GM12878 (cell line): Measurements from ENCODE around the gene ZNF804B. TPM values are rescaled to one million over a fixed set of nuclear protein-coding genes. Genes with fewer than 3 reads are reported as not detected.

ENCODE experiments used
- ATAC-seq: fragments of 200-7000 bp; cut with Tn5 transposase; 3 replicates; pipeline ENCODE4 v1.9.1; 2020; ENCODE audit warnings: mild to moderate bottlenecking, moderate library complexity
- BruUV-seq: library from RNA; stranded (reverse); fragments of 400-500 nt; replicated peaks from 2 replicates; lab custom pipeline; 2021; lab: Mats Ljungman, UMichigan
- CTCF ChIA-PET: fragments of 300-600 bp; sonication (Branson Sonifier 250); formaldehyde crosslinking; extraction: SDS; loops from one replicate; lab custom pipeline; 2021; ENCODE audit warnings: inconsistent platforms; lab: Yijun Ruan, JAX
- POLR2A ChIA-PET: fragments of 350-600 bp; formaldehyde crosslinking; extraction: SDS; loops from one replicate; lab custom pipeline; 2021; ENCODE audit warnings: inconsistent platforms; lab: Charles Lee
- RAD21 ChIA-PET: fragments of 300-600 bp; sonication (Branson Sonifier 250); formaldehyde crosslinking; loops from one replicate; lab custom pipeline; 2023; ENCODE audit warnings: antibody characterized with exemption; ENCODE audit not compliant: unreplicated experiment; lab: Charles Lee
- SMC1A ChIA-PET: fragments of 300-600 bp; sonication (Branson Sonifier 250); formaldehyde crosslinking; loops from one replicate; lab custom pipeline; 2023; ENCODE audit not compliant: unreplicated experiment, uncharacterized antibody; lab: Charles Lee
- DNase-seq: peaks from one replicate; pipeline ENCODE4 v3.0.0-alpha.2; 2011; ENCODE audit warnings: low read depth, low spot score
- FAIRE-seq: peaks from 3 replicates; lab custom pipeline; 2011; peaks lifted over from hg19 to GRCh38; lab: Jason Lieb, UNC
- H2AFZ ChIP-seq: 2 replicates; pipeline ENCODE4 v1.6.0; 2011; ENCODE audit warnings: low read depth, low read length, control low read depth; ENCODE audit not compliant: control insufficient read depth
- H3K27ac ChIP-seq: 2 replicates; pipeline ENCODE4 v1.5.1; 2011; ENCODE audit warnings: control low read depth; ENCODE audit not compliant: control insufficient read depth, insufficient read depth
- H3K27me3 ChIP-seq, 2 experiments: replicated peaks in 1 of 2; 2 replicates each; pipeline versions ENCODE4 v1.6.0 to v1.6.1; 2011; ENCODE audit warnings: low read length in 1 of 2; ENCODE audit not compliant: control insufficient read depth in 2 of 2, insufficient read depth in 2 of 2
- H3K36me3 ChIP-seq, 2 experiments: 2 replicates each; pipeline ENCODE4 v1.5.1; 2011; ENCODE audit warnings: low read length in 1 of 2; ENCODE audit not compliant: control insufficient read depth in 2 of 2, insufficient read depth in 2 of 2
- H3K4me1 ChIP-seq: 2 replicates; pipeline ENCODE4 v1.6.1; 2011; ENCODE audit warnings: mild to moderate bottlenecking, low read length, moderate library complexity, mixed read lengths; ENCODE audit not compliant: control insufficient read depth, insufficient read depth
- H3K4me2 ChIP-seq: 2 replicates; pipeline ENCODE4 v1.6.0; 2011; ENCODE audit warnings: control low read depth; ENCODE audit not compliant: control insufficient read depth, insufficient read depth
- H3K4me3 ChIP-seq: fragments of 200-600 bp; sonication (generic); 2 replicates; pipeline ENCODE4 v1.5.1; 2016
- H3K79me2 ChIP-seq: 2 replicates; pipeline ENCODE4 v1.6.0; 2011; ENCODE audit warnings: low read length; ENCODE audit not compliant: control insufficient read depth, insufficient read depth
- H3K9ac ChIP-seq: 2 replicates; pipeline ENCODE4 v1.8.0; 2011; ENCODE audit warnings: low read length, control low read depth, mixed read lengths; ENCODE audit not compliant: control insufficient read depth, insufficient read depth
- H3K9me3 ChIP-seq: replicated peaks from 3 replicates; pipeline ENCODE4 v1.5.1; 2011; ENCODE audit warnings: mild to moderate bottlenecking, low read length; ENCODE audit not compliant: control insufficient read depth, insufficient read depth
- H4K20me1 ChIP-seq: 2 replicates; pipeline ENCODE4 v1.6.0; 2011; ENCODE audit not compliant: control insufficient read depth, insufficient read depth
- CHD2 ChIP-seq: IDR thresholded peaks from 2 replicates; pipeline ENCODE4 v1.6.1; 2011; ENCODE audit warnings: low read depth, low read length, improper control_type of control experiment, borderline replicate concordance
- FOS ChIP-seq: IDR thresholded peaks from 3 replicates; pipeline ENCODE4 v1.6.1; 2011; ENCODE audit warnings: borderline replicate concordance; ENCODE audit not compliant: insufficient read length; ENCODE audit errors: extremely low read depth
- PAX5 ChIP-seq: IDR thresholded peaks from 2 replicates; pipeline ENCODE4 v1.6.1; 2011; ENCODE audit warnings: low read depth, low read length, borderline replicate concordance
- STAT1 ChIP-seq: fragments of 450-650 bp; conservative IDR thresholded peaks from 2 replicates; pipeline ENCODE4 v1.6.1; 2014; ENCODE audit warnings: antibody characterized with exemption, mild to moderate bottlenecking
- WGBS: methylation state at CpG from one replicate; pipeline ENCODE4 v1.1.6; 2016; ENCODE audit warnings: low lambda C conversion rate; ENCODE audit not compliant: insufficient replicate concordance, insufficient coverage; ENCODE audit errors: missing lambda C conversion rate; 5-methylcytosine and 5-hydroxymethylcytosine counted together
- in situ Hi-C: fragments of 300-500 bp; cut with MboI; formaldehyde crosslinking; loops from 9 replicates; pipeline ENCODE4 v1.14.3; 2018; ENCODE audit warnings: mixed read lengths
- intact Hi-C: fragments of 100-400 bp; cut with micrococcal nuclease; formaldehyde crosslinking; loops from one replicate; pipeline ENCODE4 v1.14.2; 2022; ENCODE audit not compliant: unreplicated experiment
- polyA plus RNA-seq, 11 experiments: library from polyadenylated mRNA; depleted of rRNA in 4 of 11; unstranded in 6 of 11; stranded (reverse) in 5 of 11; fragments of >200 nt; fragmentation: Nextera tagmentation in 4 of 11; fragmentation: Illumina TruSeq in 1 of 11; extraction: Ambion mirVana in 4 of 11; extraction: Trizol in 1 of 11; gene quantifications; 1 replicate in 1 of 11; 2 replicates in 10 of 11; pipeline versions ENCODE4 v1.2.1 to v1.2.3, GENCODE V29; 2011 to 2016; ENCODE audit warnings: inconsistent platforms in 2 of 11, missing spikeins in 2 of 11, low read depth in 1 of 11
- total RNA-seq, 4 experiments: library from RNA; depleted of rRNA in 3 of 4; stranded (reverse); fragments of >200 nt in 3 of 4; fragmentation: Illumina TruSeq in 1 of 4; extraction: Trizol in 1 of 4; gene quantifications; 2 replicates each; pipeline versions ENCODE4 v1.2.1 to v1.2.3, GENCODE V29; 2013 to 2021
- TF ChIP-seq, protein P1 (sequence below): fragments of 450-650 bp; IDR thresholded peaks from 2 replicates; pipeline ENCODE4 v1.6.1; 2017; ENCODE audit warnings: low read depth, mild to moderate bottlenecking, moderate library complexity
- TF ChIP-seq, protein P2 (sequence below): fragments of 450-650 bp; IDR thresholded peaks from 2 replicates; pipeline ENCODE4 v1.6.1; 2014; ENCODE audit warnings: mild to moderate bottlenecking

Gene ZNF804B
- total and polyA plus RNA-seq, 10 of the 15 experiments (the other 5 are each of a cell fraction or from before 2014, with no cell fraction given), result not detected

DNA sequence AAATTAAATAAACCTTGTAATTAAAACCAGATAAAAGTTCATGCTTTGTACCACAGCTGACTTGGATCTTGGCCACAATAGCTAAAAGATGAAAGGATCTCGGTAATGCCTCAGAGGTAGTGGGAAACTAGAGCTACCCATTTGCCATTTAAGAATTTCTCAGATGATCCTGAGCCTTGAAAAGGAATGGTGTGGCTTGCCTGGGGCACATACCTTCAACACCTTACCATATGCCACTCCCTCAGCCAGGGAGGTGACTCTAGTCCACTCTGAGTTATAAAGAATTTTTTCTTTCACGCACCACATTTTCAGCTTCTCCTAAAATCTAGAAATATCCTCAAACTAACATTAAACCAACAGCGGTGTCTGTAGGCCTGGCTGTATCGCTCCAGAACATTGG lies 552.4 kb downstream of the ZNF804B start:
- no peak for ATAC-seq

More for the DNA sequence above, 552.4 kb downstream of the ZNF804B start:
- TF ChIP-seq STAT1 (no peak), PAX5 (no peak), FOS (no peak), CHD2 (no peak)
- TF ChIP-seq, protein P1, sequence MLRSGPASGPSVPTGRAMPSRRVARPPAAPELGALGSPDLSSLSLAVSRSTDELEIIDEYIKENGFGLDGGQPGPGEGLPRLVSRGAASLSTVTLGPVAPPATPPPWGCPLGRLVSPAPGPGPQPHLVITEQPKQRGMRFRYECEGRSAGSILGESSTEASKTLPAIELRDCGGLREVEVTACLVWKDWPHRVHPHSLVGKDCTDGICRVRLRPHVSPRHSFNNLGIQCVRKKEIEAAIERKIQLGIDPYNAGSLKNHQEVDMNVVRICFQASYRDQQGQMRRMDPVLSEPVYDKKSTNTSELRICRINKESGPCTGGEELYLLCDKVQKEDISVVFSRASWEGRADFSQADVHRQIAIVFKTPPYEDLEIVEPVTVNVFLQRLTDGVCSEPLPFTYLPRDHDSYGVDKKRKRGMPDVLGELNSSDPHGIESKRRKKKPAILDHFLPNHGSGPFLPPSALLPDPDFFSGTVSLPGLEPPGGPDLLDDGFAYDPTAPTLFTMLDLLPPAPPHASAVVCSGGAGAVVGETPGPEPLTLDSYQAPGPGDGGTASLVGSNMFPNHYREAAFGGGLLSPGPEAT, result no peak
- TF ChIP-seq, protein P2, sequence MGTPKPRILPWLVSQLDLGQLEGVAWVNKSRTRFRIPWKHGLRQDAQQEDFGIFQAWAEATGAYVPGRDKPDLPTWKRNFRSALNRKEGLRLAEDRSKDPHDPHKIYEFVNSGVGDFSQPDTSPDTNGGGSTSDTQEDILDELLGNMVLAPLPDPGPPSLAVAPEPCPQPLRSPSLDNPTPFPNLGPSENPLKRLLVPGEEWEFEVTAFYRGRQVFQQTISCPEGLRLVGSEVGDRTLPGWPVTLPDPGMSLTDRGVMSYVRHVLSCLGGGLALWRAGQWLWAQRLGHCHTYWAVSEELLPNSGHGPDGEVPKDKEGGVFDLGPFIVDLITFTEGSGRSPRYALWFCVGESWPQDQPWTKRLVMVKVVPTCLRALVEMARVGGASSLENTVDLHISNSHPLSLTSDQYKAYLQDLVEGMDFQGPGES, result no peak
- DNase-seq, result no peak
- Histone ChIP-seq H3K4me3 (no peak overlapping the region), H3K9me3 (no peaks in the 10 kb centered on the region), H3K9ac (no peak overlapping the region), H3K36me3 (no peaks in the 10 kb centered on the region), H4K20me1 (no peaks in the 10 kb centered on the region), H3K4me2 (no peak overlapping the region), H3K4me1 (no peaks in the 10 kb centered on the region), H3K79me2 (no peaks in the 10 kb centered on the region), H3K27ac (no peak overlapping the region), H2AFZ (no peak overlapping the region), H3K27me3 (no peaks in the 10 kb centered on the region)
- RAD21 ChIA-PET, result no interaction called here
- no TSS peak for BruUV-seq
- POLR2A ChIA-PET, result no interaction called here
- no peak for FAIRE-seq
- in situ Hi-C loops (no loop called here), intact Hi-C loops (no loop called here)
- 19% methylated on average over 4 of the region's 4 CpGs for WGBS
- SMC1A ChIA-PET, result interaction anchor here (1.4 kb wide), 1 partner anchor 12 kb away, joined by 3 read pairs; no protein-coding TSS in a partner anchor
- CTCF ChIA-PET, result no interaction called here
